HepG2 (cell line): ENCODE data around the gene ZNF30. TPM values are rescaled to one million over a fixed set of nuclear protein-coding genes. Genes with fewer than 3 reads are reported as not detected.

Experiments
- ESRRA ChIP-seq: sonication (generic); formaldehyde crosslinking; IDR thresholded peaks from 2 replicates; pipeline ENCODE4 v1.5.1; 2020; ENCODE audit warnings: mild to moderate bottlenecking, low read depth, missing genetic modification reagents
- FOXM1 ChIP-seq: sonication (generic); formaldehyde crosslinking; IDR thresholded peaks from 2 replicates; pipeline ENCODE4 v1.5.0; 2020; ENCODE audit warnings: missing genetic modification reagents
- HMGA1 ChIP-seq: sonication (generic); formaldehyde crosslinking; conservative IDR thresholded peaks from 2 replicates; pipeline ENCODE4 v1.4.0; 2020; ENCODE audit warnings: missing genetic modification reagents
- MLXIP ChIP-seq: sonication (generic); formaldehyde crosslinking; IDR thresholded peaks from 2 replicates; pipeline ENCODE4 v1.9.0; 2021; ENCODE audit warnings: missing genetic modification reagents, borderline replicate concordance
- MNT ChIP-seq: fragments of 450-650 bp; IDR thresholded peaks from 2 replicates; pipeline ENCODE4 v1.6.1; 2016
- NONO ChIP-seq, 2 experiments: fragments of 450-650 bp in 1 of 2; sonication (generic) in 1 of 2; formaldehyde crosslinking in 1 of 2; IDR thresholded peaks in 1 of 2; conservative IDR thresholded peaks in 1 of 2; 2 replicates each; pipeline versions ENCODE4 v1.6.1 to v1.8.0; 2017 to 2022; ENCODE audit warnings: mild to moderate bottlenecking in 1 of 2, missing genetic modification reagents in 1 of 2, moderate library complexity in 1 of 2
- NRL ChIP-seq: sonication (generic); formaldehyde crosslinking; IDR thresholded peaks from 2 replicates; pipeline ENCODE4 v1.5.0; 2020; ENCODE audit warnings: missing genetic modification reagents, mild to moderate bottlenecking, moderate library complexity, borderline replicate concordance
- PHF20 ChIP-seq: sonication (generic); formaldehyde crosslinking; IDR thresholded peaks from 2 replicates; pipeline ENCODE4 v1.5.0; 2020; ENCODE audit warnings: mild to moderate bottlenecking, missing genetic modification reagents
- ZFP91 ChIP-seq: sonication (generic); formaldehyde crosslinking; IDR thresholded peaks from 2 replicates; pipeline ENCODE4 v1.9.0; 2022; ENCODE audit warnings: missing genetic modification reagents, mild to moderate bottlenecking, borderline replicate concordance
- polyA plus RNA-seq, 8 experiments: library from polyadenylated mRNA; depleted of rRNA in 3 of 8; stranded (reverse) in 7 of 8; unstranded in 1 of 8; fragments of >200 nt; fragmentation: Illumina TruSeq in 4 of 8; extraction: Trizol in 4 of 8; gene quantifications; 2 replicates each; pipeline versions ENCODE4 v1.2.1 to v1.2.3, GENCODE V29; 2011 to 2016; ENCODE audit warnings: low read depth in 4 of 8, missing spikeins in 1 of 8, mixed read lengths in 1 of 8; ENCODE audit not compliant: insufficient read depth in 1 of 8
- total RNA-seq, 5 experiments: library from RNA; depleted of rRNA; stranded (reverse); fragments of >200 nt; fragmentation: Illumina TruSeq; extraction: Trizol; gene quantifications; 2 replicates each; pipeline ENCODE4 v1.2.3, GENCODE V29; 2016; ENCODE audit warnings: low read depth in 1 of 5
- TF ChIP-seq, protein P1 (sequence below): sonication (generic); formaldehyde crosslinking; IDR thresholded peaks from 2 replicates; pipeline ENCODE4 v1.5.0; 2020; ENCODE audit warnings: mild to moderate bottlenecking, missing genetic modification reagents
- TF ChIP-seq, protein P2 (sequence below): sonication (generic); formaldehyde crosslinking; IDR thresholded peaks from 2 replicates; pipeline ENCODE4 v1.8.0; 2022; ENCODE audit warnings: missing genetic modification reagents, mild to moderate bottlenecking, borderline replicate concordance
- TF ChIP-seq, protein P3 (sequence below): sonication (generic); formaldehyde crosslinking; IDR thresholded peaks from 2 replicates; pipeline ENCODE4; 2020; ENCODE audit warnings: missing genetic modification reagents, mild to moderate bottlenecking, borderline replicate concordance

ZNF30 gene
- total and polyA plus RNA-seq, 2 of the 13 experiments (the other 11 are each of a cell fraction or from before 2014, with no cell fraction given) = 2.3 to 4.4 TPM

GRCh38 chr19:34963573-34964406 is 37.1 kb downstream of the ZNF30 start, which contains the start of gene ZNF792 (continued):
- TF ChIP-seq NRL (CRISPR knock-in tag) (no peak), ESRRA (CRISPR knock-in tag) (no peak), HMGA1 (CRISPR knock-in tag) (no peak), MLXIP (no peak), FOXM1 (CRISPR knock-in tag) (no peak), NONO (IDR thresholded peaks at IDR 0.05) (no peak), NONO (CRISPR knock-in tag; conservative IDR thresholded peaks at IDR 0.05) (peak; percentile 82), PHF20 (peak; percentile 56), MNT (no peak), ZFP91 (peak; percentile 99)
- TF ChIP-seq, protein P1, sequence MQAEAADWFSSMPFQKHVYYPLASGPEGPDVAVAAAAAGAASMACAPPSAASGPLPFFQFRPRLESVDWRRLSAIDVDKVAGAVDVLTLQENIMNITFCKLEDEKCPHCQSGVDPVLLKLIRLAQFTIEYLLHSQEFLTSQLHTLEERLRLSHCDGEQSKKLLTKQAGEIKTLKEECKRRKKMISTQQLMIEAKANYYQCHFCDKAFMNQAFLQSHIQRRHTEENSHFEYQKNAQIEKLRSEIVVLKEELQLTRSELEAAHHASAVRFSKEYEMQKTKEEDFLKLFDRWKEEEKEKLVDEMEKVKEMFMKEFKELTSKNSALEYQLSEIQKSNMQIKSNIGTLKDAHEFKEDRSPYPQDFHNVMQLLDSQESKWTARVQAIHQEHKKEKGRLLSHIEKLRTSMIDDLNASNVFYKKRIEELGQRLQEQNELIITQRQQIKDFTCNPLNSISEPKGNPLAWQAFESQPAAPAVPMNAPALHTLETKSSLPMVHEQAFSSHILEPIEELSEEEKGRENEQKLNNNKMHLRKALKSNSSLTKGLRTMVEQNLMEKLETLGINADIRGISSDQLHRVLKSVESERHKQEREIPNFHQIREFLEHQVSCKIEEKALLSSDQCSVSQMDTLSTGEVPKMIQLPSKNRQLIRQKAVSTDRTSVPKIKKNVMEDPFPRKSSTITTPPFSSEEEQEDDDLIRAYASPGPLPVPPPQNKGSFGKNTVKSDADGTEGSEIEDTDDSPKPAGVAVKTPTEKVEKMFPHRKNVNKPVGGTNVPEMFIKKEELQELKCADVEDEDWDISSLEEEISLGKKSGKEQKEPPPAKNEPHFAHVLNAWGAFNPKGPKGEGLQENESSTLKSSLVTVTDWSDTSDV = no peak
- TF ChIP-seq, protein P2, sequence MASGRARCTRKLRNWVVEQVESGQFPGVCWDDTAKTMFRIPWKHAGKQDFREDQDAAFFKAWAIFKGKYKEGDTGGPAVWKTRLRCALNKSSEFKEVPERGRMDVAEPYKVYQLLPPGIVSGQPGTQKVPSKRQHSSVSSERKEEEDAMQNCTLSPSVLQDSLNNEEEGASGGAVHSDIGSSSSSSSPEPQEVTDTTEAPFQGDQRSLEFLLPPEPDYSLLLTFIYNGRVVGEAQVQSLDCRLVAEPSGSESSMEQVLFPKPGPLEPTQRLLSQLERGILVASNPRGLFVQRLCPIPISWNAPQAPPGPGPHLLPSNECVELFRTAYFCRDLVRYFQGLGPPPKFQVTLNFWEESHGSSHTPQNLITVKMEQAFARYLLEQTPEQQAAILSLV (CRISPR knock-in tag) = peak; percentile 44; the same call in 1 of the 2 replicates
- TF ChIP-seq, protein P3, sequence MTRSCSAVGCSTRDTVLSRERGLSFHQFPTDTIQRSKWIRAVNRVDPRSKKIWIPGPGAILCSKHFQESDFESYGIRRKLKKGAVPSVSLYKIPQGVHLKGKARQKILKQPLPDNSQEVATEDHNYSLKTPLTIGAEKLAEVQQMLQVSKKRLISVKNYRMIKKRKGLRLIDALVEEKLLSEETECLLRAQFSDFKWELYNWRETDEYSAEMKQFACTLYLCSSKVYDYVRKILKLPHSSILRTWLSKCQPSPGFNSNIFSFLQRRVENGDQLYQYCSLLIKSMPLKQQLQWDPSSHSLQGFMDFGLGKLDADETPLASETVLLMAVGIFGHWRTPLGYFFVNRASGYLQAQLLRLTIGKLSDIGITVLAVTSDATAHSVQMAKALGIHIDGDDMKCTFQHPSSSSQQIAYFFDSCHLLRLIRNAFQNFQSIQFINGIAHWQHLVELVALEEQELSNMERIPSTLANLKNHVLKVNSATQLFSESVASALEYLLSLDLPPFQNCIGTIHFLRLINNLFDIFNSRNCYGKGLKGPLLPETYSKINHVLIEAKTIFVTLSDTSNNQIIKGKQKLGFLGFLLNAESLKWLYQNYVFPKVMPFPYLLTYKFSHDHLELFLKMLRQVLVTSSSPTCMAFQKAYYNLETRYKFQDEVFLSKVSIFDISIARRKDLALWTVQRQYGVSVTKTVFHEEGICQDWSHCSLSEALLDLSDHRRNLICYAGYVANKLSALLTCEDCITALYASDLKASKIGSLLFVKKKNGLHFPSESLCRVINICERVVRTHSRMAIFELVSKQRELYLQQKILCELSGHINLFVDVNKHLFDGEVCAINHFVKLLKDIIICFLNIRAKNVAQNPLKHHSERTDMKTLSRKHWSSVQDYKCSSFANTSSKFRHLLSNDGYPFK = no peak
